A204.1 (cell line): ENCODE measurements around the gene STK32C.

ENCODE experiments used
- FAIRE-seq: peaks from 2 replicates; lab custom pipeline; 2012; peaks lifted over from hg19 to GRCh38; lab: Jason Lieb, UNC

The STK32C gene

GRCh38 chr10:132265890-132266496 is 41.8 kb downstream of the STK32C start:
- FAIRE-seq: no peak

GRCh38 chr10:132264966-132265889 is 42.5 kb downstream of the STK32C start:
- FAIRE-seq: no peak

GRCh38 chr10:132264306-132264950 is 43.3 kb downstream of the STK32C start:
- no peak for FAIRE-seq

- FAIRE-seq: no peak
Observed at GRCh38 chr10:132263866-132264265, 43.9 kb downstream of the STK32C start.

GRCh38 chr10:132259702-132260482 is 47.9 kb downstream of the STK32C start:
- FAIRE-seq: no peak

GRCh38 chr10:132258423-132258822 is 49.3 kb downstream of the STK32C start:
- FAIRE-seq: no peak

GRCh38 chr10:132257907-132258306 is 49.8 kb downstream of the STK32C start:
- FAIRE-seq: no peak

- no peak for FAIRE-seq
Observed at GRCh38 chr10:132257271-132257670, 50.5 kb downstream of the STK32C start.

- FAIRE-seq: no peak
Observed at GRCh38 chr10:132256866-132257265, 50.9 kb downstream of the STK32C start.

- FAIRE-seq: no peak
Observed at GRCh38 chr10:132255489-132256344, 52.0 kb downstream of the STK32C start.

GRCh38 chr10:132254841-132255240 is 52.9 kb downstream of the STK32C start:
- no peak for FAIRE-seq

- FAIRE-seq: no peak
Observed at GRCh38 chr10:132253092-132253687, 54.6 kb downstream of the STK32C start.

GRCh38 chr10:132252412-132252811 is 55.3 kb downstream of the STK32C start:
- FAIRE-seq: no peak

GRCh38 chr10:132251928-132252327 is 55.8 kb downstream of the STK32C start:
- no peak for FAIRE-seq

- no peak for FAIRE-seq
Observed at GRCh38 chr10:132250481-132251475, 57.0 kb downstream of the STK32C start.

- no peak for FAIRE-seq
Observed at GRCh38 chr10:132249824-132250375, 57.9 kb downstream of the STK32C start.

- no peak for FAIRE-seq
Observed at GRCh38 chr10:132249226-132249724, 58.5 kb downstream of the STK32C start.

GRCh38 chr10:132248455-132249225 is 59.1 kb downstream of the STK32C start:
- no peak for FAIRE-seq
